ENCODE results near the gene MAP3K19.
"Not testable (repeated sequence)": the region's sequence is repeated elsewhere in the genome, so short reads cannot be mapped to it uniquely, and the experiment has no call there.

The MAP3K19 gene, protein sequence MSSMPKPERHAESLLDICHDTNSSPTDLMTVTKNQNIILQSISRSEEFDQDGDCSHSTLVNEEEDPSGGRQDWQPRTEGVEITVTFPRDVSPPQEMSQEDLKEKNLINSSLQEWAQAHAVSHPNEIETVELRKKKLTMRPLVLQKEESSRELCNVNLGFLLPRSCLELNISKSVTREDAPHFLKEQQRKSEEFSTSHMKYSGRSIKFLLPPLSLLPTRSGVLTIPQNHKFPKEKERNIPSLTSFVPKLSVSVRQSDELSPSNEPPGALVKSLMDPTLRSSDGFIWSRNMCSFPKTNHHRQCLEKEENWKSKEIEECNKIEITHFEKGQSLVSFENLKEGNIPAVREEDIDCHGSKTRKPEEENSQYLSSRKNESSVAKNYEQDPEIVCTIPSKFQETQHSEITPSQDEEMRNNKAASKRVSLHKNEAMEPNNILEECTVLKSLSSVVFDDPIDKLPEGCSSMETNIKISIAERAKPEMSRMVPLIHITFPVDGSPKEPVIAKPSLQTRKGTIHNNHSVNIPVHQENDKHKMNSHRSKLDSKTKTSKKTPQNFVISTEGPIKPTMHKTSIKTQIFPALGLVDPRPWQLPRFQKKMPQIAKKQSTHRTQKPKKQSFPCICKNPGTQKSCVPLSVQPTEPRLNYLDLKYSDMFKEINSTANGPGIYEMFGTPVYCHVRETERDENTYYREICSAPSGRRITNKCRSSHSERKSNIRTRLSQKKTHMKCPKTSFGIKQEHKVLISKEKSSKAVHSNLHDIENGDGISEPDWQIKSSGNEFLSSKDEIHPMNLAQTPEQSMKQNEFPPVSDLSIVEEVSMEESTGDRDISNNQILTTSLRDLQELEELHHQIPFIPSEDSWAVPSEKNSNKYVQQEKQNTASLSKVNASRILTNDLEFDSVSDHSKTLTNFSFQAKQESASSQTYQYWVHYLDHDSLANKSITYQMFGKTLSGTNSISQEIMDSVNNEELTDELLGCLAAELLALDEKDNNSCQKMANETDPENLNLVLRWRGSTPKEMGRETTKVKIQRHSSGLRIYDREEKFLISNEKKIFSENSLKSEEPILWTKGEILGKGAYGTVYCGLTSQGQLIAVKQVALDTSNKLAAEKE (N-terminal part only)

DNA sequence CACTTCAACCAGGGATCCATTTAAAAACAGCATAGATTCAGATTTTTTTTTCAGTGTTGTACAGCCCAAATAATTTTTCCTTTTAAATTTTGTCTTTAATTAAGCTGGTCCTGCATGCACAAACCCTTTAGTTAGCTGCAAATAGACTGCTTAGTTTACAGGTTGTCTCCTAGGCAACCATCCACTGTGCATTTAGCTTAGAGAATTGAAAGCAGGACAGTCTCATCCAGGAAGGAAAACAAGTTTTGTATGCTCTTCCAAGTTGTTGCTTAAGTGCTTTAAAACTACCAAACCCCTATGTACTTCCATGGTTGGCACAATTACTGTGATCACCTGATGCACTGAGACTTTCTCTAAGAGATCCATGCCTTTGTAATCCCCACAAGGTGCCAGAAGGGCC, at the start of gene MAP3K19:
Gene MAP3K19, minus strand, starts transcription at position 148 of the 400 bp plus-strand sequence. CDS start 22,800 bp downstream, outside the sequence.
- no peak for DNase-seq

DNA sequence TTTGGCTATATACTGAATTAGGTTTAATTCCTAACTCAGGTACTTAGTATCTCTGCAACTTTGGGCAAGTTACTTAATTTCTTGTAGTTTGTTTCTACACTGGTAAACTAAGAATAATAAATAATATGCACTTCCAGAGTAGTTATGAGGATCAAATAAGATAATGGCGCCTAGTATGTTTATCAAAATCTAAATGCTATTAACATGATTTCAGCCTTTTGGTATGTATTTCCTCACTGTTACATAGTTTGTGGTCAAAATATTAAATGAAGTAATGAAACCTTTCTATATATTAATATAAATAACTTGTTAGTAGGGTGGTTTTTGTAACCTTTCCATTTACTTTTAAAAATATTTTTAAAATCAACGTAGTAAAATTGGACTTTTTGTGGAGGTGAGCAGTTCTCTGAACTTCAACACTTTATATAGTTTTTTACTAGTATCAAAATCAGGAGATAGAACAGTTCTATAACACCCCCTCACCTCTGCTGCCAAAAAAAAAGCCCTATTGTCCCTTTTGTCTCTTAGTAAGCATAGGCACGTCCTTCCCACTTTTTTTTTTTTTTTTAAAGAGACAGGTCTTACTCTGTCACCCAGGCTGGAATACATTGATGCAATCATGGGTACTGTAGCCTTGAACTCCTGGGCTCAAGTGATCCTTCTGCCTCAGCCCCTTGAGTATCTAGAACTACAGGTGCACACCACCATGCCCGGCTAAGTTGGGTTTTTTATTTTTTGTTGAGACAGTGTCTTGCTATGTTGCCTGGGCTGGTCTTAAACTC, 49.6 kb upstream of the MAP3K19 start:
- DNase-seq = no peak

GRCh38 chr2:135095591-135095990, 48.3 kb upstream of the MAP3K19 start:
- DNase-seq = no peak

DNA sequence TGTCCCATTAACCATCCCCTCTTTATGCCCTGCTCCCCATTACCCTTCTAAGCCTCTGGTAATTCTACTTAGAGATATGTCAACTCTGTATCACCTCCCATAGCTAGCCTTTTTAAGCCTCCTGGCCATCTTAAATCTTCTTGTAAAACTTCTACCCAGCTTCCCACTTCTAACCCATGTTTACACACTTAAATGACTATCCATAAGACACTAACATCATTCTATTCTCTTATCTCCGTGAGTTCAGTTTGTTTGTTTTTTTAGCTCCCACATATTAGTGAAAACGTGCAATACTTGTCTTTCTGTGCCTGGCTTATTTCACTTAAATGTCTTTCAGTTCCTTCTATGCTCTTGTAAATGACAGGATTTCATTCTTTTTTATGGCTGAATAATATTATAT, 47.3 kb upstream of the MAP3K19 start:
- DNase-seq = no peak

DNA sequence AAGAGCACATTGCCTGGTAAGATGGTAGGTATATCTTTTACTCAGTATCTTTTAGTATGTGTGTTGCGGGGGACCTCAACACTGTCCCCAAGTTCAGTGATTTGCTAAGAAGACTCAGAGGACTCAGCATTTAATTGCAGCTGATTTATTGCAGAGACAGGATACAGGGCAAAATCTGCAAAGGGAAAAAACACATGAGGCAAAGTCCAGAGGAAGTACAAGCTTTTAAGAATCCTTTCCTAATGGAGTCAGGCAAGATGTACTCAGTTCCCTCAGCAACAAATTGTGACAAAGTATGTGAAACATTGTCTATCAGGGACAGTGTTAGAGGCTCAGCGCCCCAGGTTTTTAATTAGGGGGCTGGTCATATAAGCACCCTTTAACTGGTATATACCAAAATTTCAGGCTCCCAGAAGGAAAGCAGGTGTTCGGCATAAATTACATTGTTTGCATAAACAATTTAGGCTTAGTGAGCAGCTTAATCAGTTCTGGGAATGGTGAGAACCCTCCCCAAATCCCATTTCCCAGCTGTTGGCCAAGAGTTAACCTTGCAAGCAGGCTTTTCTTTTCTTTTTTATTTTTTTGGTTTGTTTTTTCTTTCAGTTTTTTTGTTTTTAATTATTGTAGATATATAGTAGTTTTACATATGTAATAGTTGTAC, 46.6 kb upstream of the MAP3K19 start:
- no peak for DNase-seq

DNA sequence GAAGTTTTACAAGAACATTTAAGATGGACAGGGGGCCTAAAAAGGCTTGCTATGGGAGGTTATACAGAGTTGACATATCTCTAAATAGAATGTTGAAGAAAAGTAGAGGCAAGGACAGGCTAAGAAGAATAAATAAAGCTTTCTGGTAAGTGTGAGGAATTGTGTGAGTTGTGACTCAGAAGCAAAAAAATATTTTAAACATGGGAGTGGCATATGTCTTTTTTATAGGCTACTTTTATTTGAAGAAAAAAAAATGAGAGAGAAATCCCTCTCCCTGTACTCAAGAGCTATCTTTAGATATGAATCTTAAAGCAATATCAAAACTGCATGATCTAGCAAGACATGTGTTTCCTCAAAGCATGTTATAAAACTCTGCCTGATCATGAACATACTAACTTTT, 45.9 kb upstream of the MAP3K19 start:
- DNase-seq = no peak

DNA sequence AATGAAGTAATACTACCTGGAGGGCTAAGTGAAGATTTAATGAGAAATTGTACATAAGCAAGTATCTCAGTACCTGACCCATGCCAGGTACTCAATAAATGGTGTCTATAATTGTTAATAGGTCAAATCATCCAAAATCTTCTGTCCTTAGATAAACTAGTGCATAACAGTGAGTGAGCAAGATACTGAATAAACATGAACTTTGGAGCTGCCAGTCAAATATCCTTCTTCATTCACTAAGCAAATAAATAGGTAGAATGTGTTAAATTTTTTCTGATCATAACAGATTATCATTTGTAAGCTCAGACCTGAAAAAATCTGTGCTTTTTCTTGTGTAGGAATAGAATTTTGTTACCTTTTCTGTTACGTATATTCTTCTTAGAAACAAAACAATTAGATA, 44.4 kb upstream of the MAP3K19 start:
- DNase-seq = no peak

- not testable (repeated sequence) for DNase-seq
Measured at GRCh38 chr2:135089597-135089996, 42.4 kb upstream of the MAP3K19 start.

GRCh38 chr2:135086222-135086621, 39.0 kb upstream of the MAP3K19 start:
- DNase-seq = no peak

- DNase-seq = no peak
Measured at GRCh38 chr2:135078417-135078816, 31.2 kb upstream of the MAP3K19 start.

GRCh38 chr2:135076556-135076955, 29.3 kb upstream of the MAP3K19 start:
- DNase-seq = no peak

DNA sequence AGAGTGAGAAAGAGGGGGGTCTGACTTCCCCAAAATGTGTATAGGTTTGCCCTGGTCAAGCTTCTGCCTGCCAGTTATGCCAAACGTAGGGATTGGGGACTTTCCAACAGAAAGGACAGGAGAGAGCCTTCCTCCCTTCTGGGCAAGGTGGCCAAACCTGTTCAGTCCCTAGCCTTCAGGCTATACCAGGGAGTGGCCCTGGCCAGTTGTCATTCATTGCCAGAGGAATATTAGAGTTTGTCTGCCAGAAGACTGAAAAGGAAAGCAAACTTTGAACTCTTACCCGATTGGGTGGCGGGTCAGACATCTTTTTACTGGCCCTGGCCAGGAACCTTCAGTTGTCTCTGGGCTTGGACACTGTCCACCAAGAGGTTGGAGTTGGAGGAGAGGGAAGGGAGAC, 27.0 kb upstream of the MAP3K19 start:
- no peak for DNase-seq

- no peak for DNase-seq
Measured at GRCh38 chr2:135072125-135072997, 25.1 kb upstream of the MAP3K19 start.

GRCh38 chr2:135066710-135067109, 19.5 kb upstream of the MAP3K19 start:
- DNase-seq = no peak

DNA sequence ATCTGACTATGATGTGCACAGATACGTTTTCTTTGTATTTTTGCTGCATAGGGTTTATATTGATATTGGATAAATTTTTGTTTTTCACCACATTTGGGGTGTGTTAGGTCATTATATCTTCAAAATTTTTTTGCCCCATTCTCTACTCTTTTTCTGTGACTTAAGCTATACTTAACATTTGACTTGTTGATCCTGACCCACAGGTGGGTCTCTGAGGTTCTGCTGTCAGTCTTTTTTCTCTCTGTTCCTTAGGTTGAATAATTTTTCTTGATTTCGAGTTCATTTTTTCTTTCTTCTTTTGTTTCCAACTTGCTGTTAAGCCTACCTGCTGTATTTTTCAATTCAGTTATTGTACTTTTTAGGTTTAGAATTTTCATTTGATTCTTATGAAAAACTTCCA, 16.9 kb upstream of the MAP3K19 start:
- no peak for DNase-seq

DNA sequence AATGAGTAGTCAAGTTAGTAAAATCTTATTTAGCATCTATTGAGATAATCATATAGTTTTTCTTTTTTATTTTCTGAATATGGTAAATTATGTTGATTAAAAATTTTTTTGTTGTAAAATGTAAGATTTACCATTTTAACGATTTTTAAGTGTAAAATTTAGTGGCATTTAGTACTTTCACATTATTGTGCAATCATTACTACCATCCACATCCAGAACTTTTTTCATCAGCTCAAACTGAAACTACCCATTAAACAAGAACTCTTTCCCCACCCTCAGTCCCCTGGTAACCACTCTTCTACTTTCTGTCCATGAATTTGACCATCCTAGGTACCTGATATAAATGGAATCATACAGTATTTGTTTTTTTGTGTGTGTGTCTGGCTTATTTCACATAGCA, 16.0 kb upstream of the MAP3K19 start:
- DNase-seq = no peak

DNA sequence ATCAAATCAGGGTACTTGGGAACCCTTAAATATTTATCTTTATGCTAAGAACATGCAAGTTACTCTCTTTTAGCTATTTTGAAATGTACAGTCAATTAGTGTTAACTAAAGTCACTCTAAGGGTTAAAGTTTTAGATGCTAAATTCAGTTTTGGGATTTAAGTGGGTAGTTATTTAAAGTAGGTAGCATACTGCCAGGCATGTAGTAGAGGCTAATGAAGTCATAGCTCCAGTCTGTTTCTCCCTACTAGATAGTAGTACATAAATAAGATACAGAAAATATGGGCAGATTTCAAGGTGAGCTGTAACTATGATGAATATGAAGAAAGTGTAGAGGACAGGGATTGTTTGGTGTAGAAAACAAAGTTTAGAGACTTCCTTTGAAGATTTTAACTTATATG, 12.3 kb upstream of the MAP3K19 start:
- DNase-seq = no peak

GRCh38 chr2:135056790-135057189, 9.5 kb upstream of the MAP3K19 start:
- no peak for DNase-seq

GRCh38 chr2:135055182-135055786, 8.0 kb upstream of the MAP3K19 start:
- DNase-seq = no peak

GRCh38 chr2:135052997-135053474, 5.8 kb upstream of the MAP3K19 start:
- no peak for DNase-seq
